Activated naive CD4-positive, alpha-beta T cell (primary cell): ENCODE measurements around the gene TAF15.

Experiments used
- DNase-seq, 4 experiments: peaks; one replicate each; lab custom pipeline; 2025; lab: John Stamatoyannopoulos, UW

Gene TAF15

DNA sequence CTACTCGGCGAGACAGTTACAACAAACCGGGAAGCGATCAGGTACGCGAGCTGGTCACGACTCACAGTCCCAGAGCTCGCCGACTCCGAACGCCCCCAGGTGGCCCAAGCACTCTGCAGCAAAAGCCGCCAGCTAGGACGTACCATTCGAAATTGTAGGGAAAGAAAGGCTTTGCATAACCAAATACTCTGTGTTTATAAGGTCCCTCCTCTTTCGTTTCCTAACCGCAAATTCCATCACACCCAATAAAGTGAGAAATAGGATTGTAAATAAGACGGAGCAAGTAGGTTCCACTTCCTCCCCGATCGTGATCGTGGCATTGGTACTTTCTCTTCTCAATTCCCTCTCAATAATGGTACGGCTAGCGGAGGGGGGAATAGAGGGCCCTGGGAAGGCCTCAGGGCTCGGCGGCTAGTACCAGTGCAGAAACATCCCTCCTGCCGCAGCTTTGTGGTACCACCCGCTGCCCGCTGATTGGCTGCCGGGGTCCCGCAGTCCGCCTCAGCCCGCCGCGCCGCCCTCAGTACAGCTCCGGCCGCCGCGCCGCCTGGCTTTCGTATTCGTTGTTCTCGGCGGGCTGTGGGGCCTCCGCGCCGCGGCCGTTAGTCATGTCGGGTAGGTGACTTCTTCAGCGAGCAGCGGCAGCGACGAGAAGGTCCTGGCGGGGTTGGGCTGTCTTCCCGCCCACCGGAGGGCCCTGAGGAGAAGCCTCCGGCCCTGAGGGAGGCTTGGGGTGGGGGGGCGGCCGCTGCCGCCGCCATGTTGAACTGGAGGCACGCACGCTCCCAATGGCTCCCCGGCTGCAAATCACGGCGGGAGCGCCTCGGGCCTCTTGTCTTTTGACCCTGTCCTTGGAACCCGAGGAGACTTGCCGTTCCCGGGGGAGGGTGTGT, at the start of gene TAF15:
Gene TAF15 (plus strand): TSS at position 523 of the 893 bp plus-strand sequence. CDS start 86 bp downstream, at position 609.
- DNase-seq: peak; percentile 80 to 91 (median 86)

DNA sequence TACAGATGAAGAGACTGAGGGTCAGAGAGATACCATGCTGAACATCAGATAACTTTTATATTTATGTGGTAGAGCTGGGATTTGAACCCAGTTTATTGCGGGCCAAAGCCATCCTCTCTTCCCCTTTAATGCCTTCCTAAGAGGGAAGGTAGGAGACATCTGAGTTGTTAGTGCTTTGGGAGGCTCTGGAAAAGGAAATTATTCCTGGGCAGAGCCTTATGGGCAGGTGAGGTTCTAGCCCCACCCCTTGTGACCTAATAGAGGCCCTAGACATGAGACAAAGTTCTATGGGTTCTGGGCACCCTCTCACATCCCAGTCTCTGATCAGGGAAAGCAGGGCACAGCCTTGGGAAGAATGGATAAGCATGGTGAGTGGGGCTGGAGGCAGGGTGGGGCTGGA, 48.7 kb upstream of the TAF15 start, which contains the start of gene C17orf50:
Gene C17orf50 (plus strand): TSS at position 301 of the 400 bp plus-strand sequence. CDS start 55 bp downstream, at position 356.
- no peak for DNase-seq

- no peak for DNase-seq
Observed at GRCh38 chr17:35761601-35762000, 47.7 kb upstream of the TAF15 start.

DNA sequence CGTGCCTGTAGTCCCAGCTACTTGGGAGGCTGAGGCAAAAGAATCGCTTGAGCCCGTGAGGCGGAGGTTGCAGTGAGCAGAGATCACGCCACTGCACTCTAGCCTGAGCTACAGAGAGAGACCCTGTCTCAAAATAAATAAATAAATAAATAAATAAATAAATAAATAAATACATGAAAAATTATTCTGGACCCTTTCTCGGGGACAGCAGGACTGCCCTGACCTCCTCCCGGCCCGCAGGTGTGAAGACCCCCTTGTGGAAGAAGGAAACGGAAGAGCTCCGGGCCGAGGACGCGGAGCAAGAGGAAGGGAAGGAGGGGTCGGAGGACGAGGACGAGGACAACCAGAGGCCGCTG, 45.5 kb upstream of the TAF15 start:
- no peak for DNase-seq

DNA sequence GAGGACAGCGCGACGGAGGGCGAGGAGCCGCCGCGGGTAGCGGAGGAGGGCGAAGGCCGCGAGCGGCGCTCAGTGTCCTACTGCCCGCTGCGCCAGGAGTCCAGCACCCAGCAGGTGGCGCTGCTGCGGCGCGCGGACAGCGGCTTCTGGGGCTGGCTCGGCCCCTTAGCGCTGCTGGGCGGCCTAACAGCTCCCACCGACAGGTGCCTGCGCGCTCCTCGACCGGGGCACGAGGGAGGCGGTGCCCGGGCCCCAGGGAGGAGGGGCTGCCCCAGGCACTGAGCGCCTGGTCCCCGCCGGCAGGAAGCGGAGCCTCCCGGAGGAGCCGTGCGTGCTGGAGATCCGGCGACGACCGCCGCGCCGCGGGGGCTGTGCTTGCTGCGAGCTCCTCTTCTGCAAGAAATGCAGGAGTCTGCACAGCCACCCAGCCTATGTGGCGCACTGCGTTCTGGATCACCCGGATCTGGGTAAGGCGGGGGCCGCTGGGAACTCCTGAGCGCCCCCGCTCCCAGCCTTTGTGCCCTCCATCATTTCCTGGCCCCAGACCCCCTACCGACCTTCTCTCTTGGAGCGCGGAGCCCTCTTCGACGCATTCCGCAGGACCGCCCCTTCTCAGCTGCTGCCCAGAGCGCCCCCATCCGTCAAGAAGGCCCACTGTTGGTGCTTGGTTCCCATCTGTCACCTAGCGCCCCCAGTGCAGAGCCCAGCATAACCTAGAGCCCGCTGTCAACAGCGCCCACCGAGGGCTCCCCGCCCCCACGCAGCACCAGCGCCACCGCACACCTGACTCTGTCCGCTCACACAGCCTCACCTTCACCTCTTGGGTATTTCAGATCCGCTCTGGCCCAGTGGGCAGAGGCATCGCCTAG, 44.9 kb upstream of the TAF15 start:
- peak; percentile 49 to 79 (median 62) for DNase-seq

DNA sequence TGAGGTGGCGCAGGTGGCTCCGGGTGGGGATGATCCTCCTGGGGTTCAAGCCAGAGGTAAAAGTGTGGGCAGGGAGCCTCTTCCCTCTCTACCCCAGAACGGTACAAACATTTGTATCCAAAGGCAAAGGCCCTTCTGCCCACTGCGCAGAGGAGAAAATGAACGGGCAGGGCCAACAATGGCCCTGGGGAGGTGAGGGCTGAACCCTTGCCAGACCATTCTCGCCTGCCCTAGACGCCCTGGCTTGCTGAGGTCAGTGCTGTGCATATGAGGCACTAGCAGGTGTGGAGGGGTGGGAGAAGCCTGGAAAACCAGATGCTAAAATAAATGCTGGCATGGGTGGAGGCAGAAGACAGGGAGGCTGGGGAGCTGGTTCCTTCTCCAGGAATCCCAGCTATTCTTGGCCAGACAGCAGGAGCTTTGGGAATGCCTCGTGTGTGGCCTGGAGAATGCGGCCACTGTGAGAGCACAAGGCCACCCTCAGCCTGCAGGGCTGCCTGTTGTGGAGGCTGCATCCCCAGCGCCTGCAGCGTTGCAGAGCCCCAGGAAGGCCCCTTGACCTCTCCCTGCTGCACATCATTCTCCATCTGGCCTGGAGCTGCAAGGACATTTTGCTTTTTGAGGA, 44.1 kb upstream of the TAF15 start:
- no peak for DNase-seq

- DNase-seq: no peak
Observed at GRCh38 chr17:35765756-35766488, 43.4 kb upstream of the TAF15 start.

DNA sequence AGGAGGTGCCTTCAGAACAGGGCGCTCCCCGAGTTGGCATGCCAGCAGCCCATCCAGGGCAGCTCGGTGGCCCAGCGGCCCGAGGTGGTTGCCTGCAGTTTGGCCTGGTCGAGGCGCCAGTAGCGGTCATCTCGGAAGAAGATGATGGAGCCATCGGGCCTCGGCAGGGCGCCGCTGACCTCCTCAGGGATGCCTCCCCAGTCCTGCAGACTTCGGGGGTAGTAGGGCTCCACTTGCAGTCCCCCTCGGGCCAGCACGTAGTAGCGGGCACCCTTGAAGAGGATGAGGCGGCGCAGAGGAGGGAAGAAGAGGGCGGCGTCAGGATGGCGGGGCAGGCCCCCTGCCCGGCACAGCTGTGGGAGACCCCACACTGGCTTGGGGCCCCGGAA, 42.8 kb upstream of the TAF15 start:
- no peak for DNase-seq

DNA sequence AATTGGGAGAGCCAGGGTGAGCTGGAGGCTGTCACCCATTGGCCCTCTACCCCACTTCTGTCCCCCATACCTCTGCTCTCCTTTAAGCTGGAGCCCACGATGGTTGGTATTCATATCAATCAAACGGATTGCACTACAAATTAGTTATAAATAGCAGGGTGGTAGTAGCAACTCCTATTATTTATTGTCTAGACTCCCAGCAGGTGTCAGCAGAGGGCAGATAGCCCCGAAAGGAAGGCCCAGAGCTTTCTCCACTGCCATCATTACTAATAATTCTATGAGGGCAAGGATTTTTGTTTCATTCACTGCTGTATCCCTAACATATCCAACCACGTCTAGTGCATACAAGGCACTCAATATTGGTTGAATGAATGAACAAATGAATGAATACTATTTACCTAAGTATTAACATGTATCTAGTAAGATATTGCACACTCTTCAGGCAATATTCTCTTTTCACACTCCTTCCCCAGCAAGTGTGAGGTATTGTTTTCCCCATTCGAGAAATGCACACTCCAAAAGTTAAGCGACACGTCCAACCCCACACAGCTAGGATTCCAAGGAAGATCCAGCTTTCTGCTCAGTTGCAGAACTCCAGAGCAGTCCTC, 42.3 kb upstream of the TAF15 start:
- peak in 1 of 4 experiments; percentile 6 for DNase-seq

DNA sequence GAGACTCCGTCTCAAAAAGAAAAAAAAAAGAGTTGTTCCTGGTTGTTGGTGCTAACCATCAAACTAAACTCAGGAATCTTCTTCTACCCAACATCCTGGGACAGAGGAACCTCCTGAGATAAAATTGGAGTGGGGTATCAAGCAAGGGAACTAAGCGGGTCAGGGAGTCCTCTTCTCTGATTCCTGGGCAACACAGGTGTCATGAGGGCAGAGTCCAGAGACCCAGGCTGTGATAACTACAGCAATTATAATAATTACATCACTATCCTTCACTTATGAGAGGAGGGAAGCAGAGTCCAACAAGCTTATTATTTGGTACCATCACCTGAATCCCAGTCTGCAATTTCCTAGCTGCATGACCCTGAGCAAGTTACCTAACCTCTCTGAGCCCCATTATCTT, 40.5 kb upstream of the TAF15 start:
- DNase-seq: no peak

DNA sequence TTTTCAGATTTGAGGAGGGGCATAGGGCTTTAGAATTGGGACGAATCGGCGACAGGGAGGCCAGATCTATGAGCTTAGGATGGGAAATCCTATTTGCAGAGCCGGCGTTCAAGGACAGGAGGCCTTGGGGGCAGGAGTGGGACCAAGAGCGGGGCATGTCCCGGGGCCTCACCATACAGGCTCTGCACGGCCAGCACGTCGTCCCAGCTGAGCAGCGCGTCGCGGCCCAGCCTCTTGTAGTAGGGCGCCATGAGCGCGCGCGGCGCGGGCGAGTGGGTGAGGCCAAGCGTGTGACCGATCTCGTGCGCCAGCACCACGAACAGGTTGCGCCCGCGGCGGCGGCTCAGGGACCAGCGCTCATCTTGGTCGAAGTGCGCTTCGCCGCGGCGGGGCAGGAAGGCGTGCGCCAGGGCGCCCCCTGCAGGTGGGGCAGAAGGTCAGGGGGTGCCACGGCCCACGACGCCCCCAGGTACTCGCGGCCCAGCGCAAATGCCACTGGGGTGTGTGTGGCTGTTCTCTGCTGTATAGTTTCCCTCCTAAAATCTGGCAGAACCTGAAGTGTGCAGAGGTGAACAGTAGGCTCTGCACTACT, 39.3 kb upstream of the TAF15 start:
- no peak for DNase-seq

- DNase-seq: no peak
Observed at GRCh38 chr17:35773129-35773528, 36.2 kb upstream of the TAF15 start.

DNA sequence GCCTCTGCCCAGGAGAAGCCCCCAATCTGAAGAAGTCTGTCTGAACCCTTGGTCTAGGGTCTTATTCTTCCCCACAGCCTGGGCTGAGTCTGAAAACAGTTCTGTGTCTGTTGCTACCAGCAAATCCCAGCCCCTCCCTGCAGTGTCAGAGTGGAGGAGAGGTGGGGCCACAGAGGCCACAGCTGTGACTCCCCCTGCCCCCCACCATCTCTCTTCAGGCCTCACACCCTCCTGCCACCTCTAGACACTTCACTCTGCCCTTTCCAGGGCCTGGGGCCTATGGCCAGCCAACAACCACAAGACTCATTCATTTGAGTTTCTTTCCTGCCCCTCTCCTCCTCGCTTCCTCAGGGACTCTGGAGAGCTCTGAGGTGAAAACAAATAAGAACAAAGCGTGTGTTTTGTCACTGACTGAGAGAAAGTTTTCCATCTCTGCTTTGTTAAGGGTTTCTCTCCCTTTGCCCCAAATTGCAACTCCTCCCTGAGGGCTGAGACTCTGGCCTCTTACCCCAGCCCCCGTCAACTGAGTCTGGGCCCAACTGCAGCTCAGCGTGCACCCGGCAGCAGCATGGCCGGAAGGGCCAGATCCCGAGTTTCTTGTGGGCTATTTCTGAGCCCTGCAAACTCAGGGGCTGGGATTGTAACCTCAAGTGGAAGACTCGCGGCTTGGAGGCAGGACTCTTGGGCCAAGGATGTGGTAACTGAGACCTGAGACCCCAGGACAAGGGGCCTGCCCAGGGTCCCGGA, 35.4 kb upstream of the TAF15 start:
- no peak for DNase-seq

- no peak for DNase-seq
Observed at GRCh38 chr17:35774499-35774898, 34.8 kb upstream of the TAF15 start.

GRCh38 chr17:35775039-35775438, 34.2 kb upstream of the TAF15 start:
- DNase-seq: no peak

DNA sequence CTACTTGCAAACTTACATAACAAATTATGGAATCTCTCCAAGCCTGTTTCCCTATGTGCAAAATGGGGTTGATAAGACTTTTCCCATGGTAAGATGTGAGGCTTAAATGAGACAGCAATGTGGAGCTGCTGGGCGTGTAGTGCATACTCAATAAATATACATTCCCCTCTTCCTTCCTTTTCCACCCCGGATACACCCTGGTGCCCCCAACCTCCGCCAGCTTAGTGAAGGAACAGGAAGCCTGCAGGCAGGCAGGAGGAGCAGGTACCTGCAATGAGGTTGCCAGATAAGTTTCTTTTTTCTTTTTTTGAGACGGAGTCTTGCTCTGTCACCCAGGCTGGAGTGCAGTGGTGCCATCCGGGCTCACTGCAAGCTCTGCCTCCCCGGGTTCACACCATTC, 33.7 kb upstream of the TAF15 start:
- DNase-seq: no peak

DNA sequence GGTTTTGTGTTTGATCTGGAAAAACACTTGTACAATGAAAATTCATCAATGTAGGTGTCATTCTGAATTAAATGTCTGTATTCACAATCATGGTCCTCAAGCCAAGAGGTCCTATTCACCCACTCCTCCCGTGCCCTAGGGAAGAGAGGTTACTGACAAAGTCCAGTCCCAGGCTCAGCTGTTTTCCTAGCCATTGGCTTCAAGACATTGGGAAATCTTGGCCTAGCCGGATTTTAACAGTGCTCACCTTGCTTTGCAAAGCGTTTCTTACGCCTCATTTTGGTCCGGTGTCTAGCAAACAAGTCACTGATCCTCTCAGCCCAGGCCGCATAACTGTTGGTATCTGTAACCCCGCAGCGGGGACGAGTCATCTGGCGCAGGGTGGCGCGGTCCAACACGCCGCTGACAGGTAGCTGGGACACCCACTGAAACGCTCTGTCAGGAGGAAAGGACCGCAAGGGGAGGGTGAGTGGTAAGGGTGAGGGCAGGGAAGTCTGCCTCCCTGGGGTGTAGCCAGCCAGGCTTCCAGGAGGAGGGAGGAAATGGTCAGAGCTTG, 30.6 kb upstream of the TAF15 start:
- DNase-seq: no peak

DNA sequence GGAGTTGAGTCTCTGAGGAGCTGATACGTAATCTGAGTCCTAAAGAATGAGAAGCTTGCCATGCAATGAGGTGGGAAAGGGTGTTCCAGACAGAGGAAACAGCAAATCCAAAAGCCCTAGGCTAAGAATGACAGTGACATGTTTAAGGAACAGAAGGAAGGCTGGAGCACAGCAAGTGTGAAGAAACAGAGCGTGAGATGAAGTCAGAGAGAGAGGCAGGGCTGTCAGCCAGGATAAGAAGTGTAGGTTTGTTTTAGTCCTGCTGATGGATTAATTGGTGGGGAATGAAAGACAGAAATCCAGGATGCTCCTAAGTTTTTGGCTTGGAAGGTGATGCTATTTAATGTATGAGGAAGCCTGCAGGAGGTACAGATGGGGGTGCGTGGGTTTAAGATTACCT, 28.3 kb upstream of the TAF15 start:
- no peak for DNase-seq

DNA sequence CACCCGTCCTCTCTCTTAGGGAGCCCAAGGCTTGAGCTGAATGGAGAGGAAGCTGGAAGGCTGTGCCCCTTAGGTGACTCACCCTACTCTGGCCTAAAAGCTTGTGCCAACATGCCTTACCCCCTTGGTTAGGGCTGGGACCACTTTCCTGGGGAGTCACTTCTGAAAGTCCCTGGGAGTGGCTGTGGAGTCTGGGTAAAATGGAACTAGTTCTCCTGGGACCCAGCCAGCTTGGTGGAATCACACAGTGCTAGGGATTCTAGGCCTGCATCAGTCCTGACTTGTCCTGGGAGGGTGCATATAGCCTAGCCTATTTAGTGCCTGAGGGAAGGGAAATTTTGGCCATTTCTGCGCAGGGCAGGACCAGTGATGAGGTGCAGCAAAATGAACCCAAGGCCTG, 24.4 kb upstream of the TAF15 start:
- no peak for DNase-seq

- no peak for DNase-seq
Observed at GRCh38 chr17:35786941-35787432, 22.3 kb upstream of the TAF15 start.
